Activated CD8-positive, alpha-beta memory T cell treated with anti-CD3 and anti-CD28 coated beads for 36 hours (primary cell): Measurements from ENCODE around the gene AUTS2. TPM values are rescaled to one million over a fixed set of nuclear protein-coding genes. Genes with fewer than 3 reads are reported as not detected.

Source experiments
- CTCF ChIA-PET: fragments of 350-600 bp; sonication (Branson Sonifier 250); formaldehyde crosslinking; loops from one replicate; lab custom pipeline; 2021; ENCODE audit warnings: antibody characterized with exemption; lab: Charles Lee
- POLR2A ChIA-PET: fragments of 350-600 bp; sonication (Branson Sonifier 250); formaldehyde crosslinking; loops from one replicate; lab custom pipeline; 2021; ENCODE audit warnings: antibody characterized with exemption; lab: Charles Lee
- total RNA-seq, 2 experiments: library from RNA; stranded (reverse); gene quantifications; one replicate each; pipeline ENCODE4 v1.2.3, GENCODE V29; 2021

The AUTS2 gene
- total RNA-seq, 2 experiments from 2014 or later: 3.4 to 3.5 TPM

GRCh38 chr7:70406186-70406949 lies 808.1 kb downstream of the AUTS2 start:
- POLR2A ChIA-PET: no interaction called here
- CTCF ChIA-PET: no interaction called here

GRCh38 chr7:70406950-70407209 lies 808.6 kb downstream of the AUTS2 start:
- CTCF ChIA-PET: no interaction called here
- POLR2A ChIA-PET: no interaction called here

- POLR2A ChIA-PET: no interaction called here
Observed at GRCh38 chr7:70408477-70408876, 810.2 kb downstream of the AUTS2 start.

GRCh38 chr7:70408891-70409290 lies 810.6 kb downstream of the AUTS2 start:
- ChIA-PET POLR2A (no interaction called here), CTCF (no interaction called here)

More at GRCh38 chr7:70408477-70408876, 810.2 kb downstream of the AUTS2 start:
- CTCF ChIA-PET: no interaction called here

GRCh38 chr7:70410134-70410750 lies 812.0 kb downstream of the AUTS2 start:
- POLR2A ChIA-PET: no interaction called here
- CTCF ChIA-PET: no interaction called here

GRCh38 chr7:70414368-70414767 lies 816.1 kb downstream of the AUTS2 start:
- ChIA-PET POLR2A (interaction anchor here (1.1 kb wide), 1 partner anchor 10 kb away, joined by 3 read pairs; no protein-coding TSS in a partner anchor), CTCF (no interaction called here)

GRCh38 chr7:70415179-70415972 lies 817.1 kb downstream of the AUTS2 start:
- ChIA-PET POLR2A (no interaction called here), CTCF (no interaction called here)

- POLR2A ChIA-PET: no interaction called here
- CTCF ChIA-PET: no interaction called here
Observed at GRCh38 chr7:70416347-70416985, 818.2 kb downstream of the AUTS2 start.

GRCh38 chr7:70416986-70417655 lies 818.8 kb downstream of the AUTS2 start:
- CTCF ChIA-PET: no interaction called here

GRCh38 chr7:70419526-70420380 lies 821.5 kb downstream of the AUTS2 start:
- ChIA-PET CTCF (no interaction called here), POLR2A (no interaction called here)

More at GRCh38 chr7:70416986-70417655, 818.8 kb downstream of the AUTS2 start:
- POLR2A ChIA-PET: no interaction called here

- POLR2A ChIA-PET: no interaction called here
- CTCF ChIA-PET: no interaction called here
Observed at GRCh38 chr7:70420381-70420662, 822.0 kb downstream of the AUTS2 start.

GRCh38 chr7:70421319-70421718 lies 823.0 kb downstream of the AUTS2 start:
- ChIA-PET CTCF (no interaction called here), POLR2A (no interaction called here)

- CTCF ChIA-PET: no interaction called here
- POLR2A ChIA-PET: no interaction called here
Observed at GRCh38 chr7:70426249-70426880, 828.1 kb downstream of the AUTS2 start.

GRCh38 chr7:70432567-70433001 lies 834.3 kb downstream of the AUTS2 start:
- ChIA-PET CTCF (no interaction called here), POLR2A (no interaction called here)

GRCh38 chr7:70434376-70434775 lies 836.1 kb downstream of the AUTS2 start:
- POLR2A ChIA-PET: no interaction called here

GRCh38 chr7:70434821-70435220 lies 836.5 kb downstream of the AUTS2 start:
- POLR2A ChIA-PET: no interaction called here
- CTCF ChIA-PET: no interaction called here

More at GRCh38 chr7:70434376-70434775, 836.1 kb downstream of the AUTS2 start:
- CTCF ChIA-PET: no interaction called here

- ChIA-PET POLR2A (no interaction called here), CTCF (no interaction called here)
Observed at GRCh38 chr7:70435634-70436033, 837.4 kb downstream of the AUTS2 start.

- POLR2A ChIA-PET: no interaction called here
- CTCF ChIA-PET: no interaction called here
Observed at GRCh38 chr7:70436790-70437350, 838.6 kb downstream of the AUTS2 start.
